ENCODE results near the gene ASB2.

- TF ChIP-seq CTCF (IDR thresholded peaks at IDR 0.05), result no peak
- TF ChIP-seq RAD21 (IDR thresholded peaks at IDR 0.05; ENCODE audit: low read length), result no peak
- no peak for TF ChIP-seq GATA2 (CRISPR knock-in tag; IDR thresholded peaks at IDR 0.05)
- no peak for TF ChIP-seq TAF1 (IDR thresholded peaks at IDR 0.05; ENCODE audit: borderline replicate concordance, low read depth, low read length)
Measured at GRCh38 chr14:93977790-93978581, 1.6 kb upstream of the ASB2 start.

All from SK-N-SH (cell line).